Liver (tissue), 9 donors: ENCODE measurements around the gene MLLT10. TPM values are rescaled to one million over a fixed set of nuclear protein-coding genes. Genes with fewer than 3 reads are reported as not detected.
"Not testable (repeated sequence)": the region's sequence is repeated elsewhere in the genome, so short reads cannot be mapped to it uniquely, and the experiment has no call there.

Experiments
- DNase-seq: peaks from one replicate; pipeline ENCODE4 v3.0.0-alpha.2; 2017; ENCODE audit warnings: low spot score
- H3K27ac ChIP-seq, 2 donors: one replicate each; pipeline ENCODE4 v1.7.0; 2013; ENCODE audit warnings: inconsistent platforms in 2 of 2, low read length in 2 of 2, control low read depth in 1 of 2, low read depth in 1 of 2, mild to moderate bottlenecking in 1 of 2
- H3K27me3 ChIP-seq, 4 donors: one replicate each; pipeline versions ENCODE4 v1.6.1 to v1.7.0; 2013; ENCODE audit warnings: low read length in 3 of 4, inconsistent platforms in 1 of 4, mild to moderate bottlenecking in 1 of 4, moderate library complexity in 1 of 4; ENCODE audit not compliant: control insufficient read depth in 4 of 4, insufficient read depth in 4 of 4
- H3K36me3 ChIP-seq, 4 donors: one replicate each; pipeline versions ENCODE4 v1.6.1 to v1.7.0; 2013; ENCODE audit warnings: low read length in 3 of 4, mild to moderate bottlenecking in 3 of 4, low read depth in 1 of 4, moderate library complexity in 1 of 4; ENCODE audit not compliant: control insufficient read depth in 4 of 4, insufficient read depth in 3 of 4
- H3K4me1 ChIP-seq, 4 donors: one replicate each; pipeline versions ENCODE4 v1.6.1 to v1.7.0; 2013; ENCODE audit warnings: low read length in 3 of 4, mild to moderate bottlenecking in 3 of 4, moderate library complexity in 1 of 4; ENCODE audit not compliant: control insufficient read depth in 4 of 4, insufficient read depth in 4 of 4
- H3K4me3 ChIP-seq, 3 donors: one replicate each; pipeline versions ENCODE4 v1.6.1 to v1.7.0; 2013; ENCODE audit warnings: low read length in 3 of 3, control low read depth in 1 of 3, low read depth in 1 of 3, mild to moderate bottlenecking in 1 of 3
- H3K9ac ChIP-seq, 2 donors: one replicate each; pipeline ENCODE4 v1.7.0; 2013; ENCODE audit warnings: low read length in 2 of 2, mild to moderate bottlenecking in 2 of 2, moderate library complexity in 2 of 2, control low read depth in 1 of 2, low read depth in 1 of 2
- H3K9me3 ChIP-seq, 4 donors: one replicate each; pipeline versions ENCODE4 v1.6.1 to v1.7.0; 2013; ENCODE audit warnings: low read length in 3 of 4; ENCODE audit not compliant: control insufficient read depth in 4 of 4
- ATF3 ChIP-seq: IDR thresholded peaks from 2 replicates; pipeline ENCODE4 v1.6.1; 2016; ENCODE audit warnings: antibody characterized with exemption
- EGR1 ChIP-seq, 2 donors: IDR thresholded peaks; 2 replicates each; pipeline ENCODE4 v1.6.1; 2016 to 2018; ENCODE audit warnings: antibody characterized with exemption in 2 of 2, low read depth in 2 of 2
- FOXA1 ChIP-seq: IDR thresholded peaks from 2 replicates; pipeline ENCODE4 v1.6.1; 2016; ENCODE audit warnings: antibody characterized with exemption
- GABPA ChIP-seq, 2 donors: IDR thresholded peaks in 1 of 2; conservative IDR thresholded peaks in 1 of 2; 2 replicates each; pipeline ENCODE4 v1.6.1; 2016; ENCODE audit warnings: antibody characterized with exemption in 2 of 2, mild to moderate bottlenecking in 1 of 2, moderate library complexity in 1 of 2
- HNF4A ChIP-seq, 2 donors: conservative IDR thresholded peaks; 2 replicates each; pipeline ENCODE4 v1.6.1; 2016; ENCODE audit warnings: antibody characterized with exemption in 2 of 2, mild to moderate bottlenecking in 2 of 2
- JUND ChIP-seq, 2 donors: IDR thresholded peaks; 2 replicates each; pipeline ENCODE4 v1.6.1; 2016; ENCODE audit warnings: antibody characterized with exemption in 2 of 2
- RAD21 ChIP-seq, 2 donors: IDR thresholded peaks; 2 replicates each; pipeline ENCODE4 v1.6.1; 2016; ENCODE audit warnings: antibody characterized with exemption in 2 of 2, mild to moderate bottlenecking in 2 of 2
- RXRA ChIP-seq, 2 donors: IDR thresholded peaks; 2 replicates each; pipeline ENCODE4 v1.6.1; 2017 to 2018; ENCODE audit warnings: antibody characterized with exemption in 2 of 2, mild to moderate bottlenecking in 1 of 2
- SP1 ChIP-seq: IDR thresholded peaks from 2 replicates; pipeline ENCODE4 v1.6.1; 2018; ENCODE audit warnings: antibody characterized with exemption, mild to moderate bottlenecking
- YY1 ChIP-seq: IDR thresholded peaks from 2 replicates; pipeline ENCODE4 v1.6.1; 2016; ENCODE audit warnings: antibody characterized with exemption, mild to moderate bottlenecking
- WGBS: extraction: QIAGEN DNeasy Blood & Tissue Kit; methylation state at CpG from one replicate; pipeline ENCODE4 v1.1.7; 2013; 5-methylcytosine and 5-hydroxymethylcytosine counted together
- polyA plus RNA-seq, 2 donors: library from polyadenylated mRNA; stranded (reverse) in 1 of 2; unstranded in 1 of 2; fragments of 200-250 nt in 1 of 2; fragments of >200 nt in 1 of 2; fragmentation: Nextera tagmentation in 1 of 2; extraction: Ambion mirVana in 1 of 2; gene quantifications; one replicate each; pipeline versions ENCODE4 v1.2.1 to v1.2.3, GENCODE V29; 2013 to 2015
- total RNA-seq, 2 donors: library from RNA; depleted of rRNA; stranded (reverse); fragments of >200 nt; gene quantifications; one replicate each; pipeline ENCODE4 v1.2.3, GENCODE V29; 2014
- TF ChIP-seq, protein P1 (sequence below): IDR thresholded peaks from 2 replicates; pipeline ENCODE4 v1.6.1; 2016; ENCODE audit warnings: antibody characterized with exemption, mild to moderate bottlenecking
- TF ChIP-seq, protein P2 (sequence below): fragments of 150-350 bp; IDR thresholded peaks from 2 replicates; pipeline ENCODE4 v1.5.1; 2017; ENCODE audit warnings: improper control_type of control experiment, low read depth, low read length; ENCODE audit not compliant: missing input control
- TF ChIP-seq, protein P3 (sequence below): IDR thresholded peaks from 2 replicates; pipeline ENCODE4 v1.6.1; 2016; ENCODE audit warnings: antibody characterized with exemption
- TF ChIP-seq, protein P4 (sequence below): IDR thresholded peaks from 2 replicates; pipeline ENCODE4 v1.6.1; 2016; ENCODE audit warnings: antibody characterized with exemption
- donor health status: healthy.
- donor health status: healthy.
- donor health status: healthy.
- donor health status: healthy.
- donor health status: healthy.

Gene MLLT10
- total and polyA plus RNA-seq, 4 donors = 11.9 to 47.4 (median 22.6) TPM

DNA sequence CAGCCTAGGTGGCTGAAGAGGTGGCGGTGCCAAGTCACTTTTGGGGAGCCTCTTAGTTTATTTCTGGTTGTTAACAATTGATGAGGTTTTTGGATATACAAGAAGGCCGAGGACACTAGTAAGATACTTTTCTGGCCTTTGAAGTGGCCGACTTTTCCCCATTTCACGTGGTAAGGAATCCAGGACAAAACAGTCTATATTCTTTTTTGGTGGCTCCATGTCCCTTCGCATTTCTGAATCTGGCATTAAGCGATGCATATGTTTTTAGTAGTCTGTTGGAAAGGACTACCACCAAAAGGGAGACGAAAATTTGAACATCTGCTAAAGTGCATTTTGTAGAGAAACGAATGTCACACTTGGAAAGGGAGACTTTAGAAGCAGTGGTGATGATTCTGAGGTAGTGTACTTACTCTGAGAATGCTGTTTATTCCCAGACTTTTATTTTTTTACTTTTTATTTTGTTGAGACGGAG, 1.5 kb downstream of the MLLT10 start:
- Histone ChIP-seq H3K4me1 (peaks cover 2 to 12% (median 11%) of the 10 kb centered on the region in 4 donors), H3K27me3 (no peaks in the 10 kb centered on the region), H3K36me3 (peaks cover 6 to 11% (median 6%) of the 10 kb centered on the region in 4 donors), H3K9ac (no peak overlapping the region), H3K4me3 (peak overlapping the region in 2 of 3 donors; percentile 57 to 95), H3K27ac (peak overlapping the region; percentile 44 to 65), H3K9me3 (no peaks in the 10 kb centered on the region)
- 50% methylated on average over 9 of the region's 9 CpGs for WGBS
- DNase-seq = no peak
- TF ChIP-seq, protein P1, sequence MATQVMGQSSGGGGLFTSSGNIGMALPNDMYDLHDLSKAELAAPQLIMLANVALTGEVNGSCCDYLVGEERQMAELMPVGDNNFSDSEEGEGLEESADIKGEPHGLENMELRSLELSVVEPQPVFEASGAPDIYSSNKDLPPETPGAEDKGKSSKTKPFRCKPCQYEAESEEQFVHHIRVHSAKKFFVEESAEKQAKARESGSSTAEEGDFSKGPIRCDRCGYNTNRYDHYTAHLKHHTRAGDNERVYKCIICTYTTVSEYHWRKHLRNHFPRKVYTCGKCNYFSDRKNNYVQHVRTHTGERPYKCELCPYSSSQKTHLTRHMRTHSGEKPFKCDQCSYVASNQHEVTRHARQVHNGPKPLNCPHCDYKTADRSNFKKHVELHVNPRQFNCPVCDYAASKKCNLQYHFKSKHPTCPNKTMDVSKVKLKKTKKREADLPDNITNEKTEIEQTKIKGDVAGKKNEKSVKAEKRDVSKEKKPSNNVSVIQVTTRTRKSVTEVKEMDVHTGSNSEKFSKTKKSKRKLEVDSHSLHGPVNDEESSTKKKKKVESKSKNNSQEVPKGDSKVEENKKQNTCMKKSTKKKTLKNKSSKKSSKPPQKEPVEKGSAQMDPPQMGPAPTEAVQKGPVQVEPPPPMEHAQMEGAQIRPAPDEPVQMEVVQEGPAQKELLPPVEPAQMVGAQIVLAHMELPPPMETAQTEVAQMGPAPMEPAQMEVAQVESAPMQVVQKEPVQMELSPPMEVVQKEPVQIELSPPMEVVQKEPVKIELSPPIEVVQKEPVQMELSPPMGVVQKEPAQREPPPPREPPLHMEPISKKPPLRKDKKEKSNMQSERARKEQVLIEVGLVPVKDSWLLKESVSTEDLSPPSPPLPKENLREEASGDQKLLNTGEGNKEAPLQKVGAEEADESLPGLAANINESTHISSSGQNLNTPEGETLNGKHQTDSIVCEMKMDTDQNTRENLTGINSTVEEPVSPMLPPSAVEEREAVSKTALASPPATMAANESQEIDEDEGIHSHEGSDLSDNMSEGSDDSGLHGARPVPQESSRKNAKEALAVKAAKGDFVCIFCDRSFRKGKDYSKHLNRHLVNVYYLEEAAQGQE = no peak
- TF ChIP-seq EGR1 (IDR thresholded peaks at IDR 0.05; ENCODE audit: low read depth in 2 of 2) = no peak
- TF ChIP-seq GABPA (IDR thresholded peaks at IDR 0.05 in 1 of 2, conservative IDR thresholded peaks at IDR 0.05 in 1 of 2) = no peak
- no peak for TF ChIP-seq SP1
- TF ChIP-seq, protein P2, sequence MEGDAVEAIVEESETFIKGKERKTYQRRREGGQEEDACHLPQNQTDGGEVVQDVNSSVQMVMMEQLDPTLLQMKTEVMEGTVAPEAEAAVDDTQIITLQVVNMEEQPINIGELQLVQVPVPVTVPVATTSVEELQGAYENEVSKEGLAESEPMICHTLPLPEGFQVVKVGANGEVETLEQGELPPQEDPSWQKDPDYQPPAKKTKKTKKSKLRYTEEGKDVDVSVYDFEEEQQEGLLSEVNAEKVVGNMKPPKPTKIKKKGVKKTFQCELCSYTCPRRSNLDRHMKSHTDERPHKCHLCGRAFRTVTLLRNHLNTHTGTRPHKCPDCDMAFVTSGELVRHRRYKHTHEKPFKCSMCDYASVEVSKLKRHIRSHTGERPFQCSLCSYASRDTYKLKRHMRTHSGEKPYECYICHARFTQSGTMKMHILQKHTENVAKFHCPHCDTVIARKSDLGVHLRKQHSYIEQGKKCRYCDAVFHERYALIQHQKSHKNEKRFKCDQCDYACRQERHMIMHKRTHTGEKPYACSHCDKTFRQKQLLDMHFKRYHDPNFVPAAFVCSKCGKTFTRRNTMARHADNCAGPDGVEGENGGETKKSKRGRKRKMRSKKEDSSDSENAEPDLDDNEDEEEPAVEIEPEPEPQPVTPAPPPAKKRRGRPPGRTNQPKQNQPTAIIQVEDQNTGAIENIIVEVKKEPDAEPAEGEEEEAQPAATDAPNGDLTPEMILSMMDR = no peak
- TF ChIP-seq RAD21 (IDR thresholded peaks at IDR 0.05) = no peak
- TF ChIP-seq YY1 = no peak
- TF ChIP-seq, protein P3, sequence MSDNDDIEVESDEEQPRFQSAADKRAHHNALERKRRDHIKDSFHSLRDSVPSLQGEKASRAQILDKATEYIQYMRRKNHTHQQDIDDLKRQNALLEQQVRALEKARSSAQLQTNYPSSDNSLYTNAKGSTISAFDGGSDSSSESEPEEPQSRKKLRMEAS = no peak
- TF ChIP-seq FOXA1 = no peak
- TF ChIP-seq HNF4A (conservative IDR thresholded peaks at IDR 0.05) = no peak
- TF ChIP-seq RXRA (IDR thresholded peaks at IDR 0.05) = no peak
- TF ChIP-seq, protein P4, sequence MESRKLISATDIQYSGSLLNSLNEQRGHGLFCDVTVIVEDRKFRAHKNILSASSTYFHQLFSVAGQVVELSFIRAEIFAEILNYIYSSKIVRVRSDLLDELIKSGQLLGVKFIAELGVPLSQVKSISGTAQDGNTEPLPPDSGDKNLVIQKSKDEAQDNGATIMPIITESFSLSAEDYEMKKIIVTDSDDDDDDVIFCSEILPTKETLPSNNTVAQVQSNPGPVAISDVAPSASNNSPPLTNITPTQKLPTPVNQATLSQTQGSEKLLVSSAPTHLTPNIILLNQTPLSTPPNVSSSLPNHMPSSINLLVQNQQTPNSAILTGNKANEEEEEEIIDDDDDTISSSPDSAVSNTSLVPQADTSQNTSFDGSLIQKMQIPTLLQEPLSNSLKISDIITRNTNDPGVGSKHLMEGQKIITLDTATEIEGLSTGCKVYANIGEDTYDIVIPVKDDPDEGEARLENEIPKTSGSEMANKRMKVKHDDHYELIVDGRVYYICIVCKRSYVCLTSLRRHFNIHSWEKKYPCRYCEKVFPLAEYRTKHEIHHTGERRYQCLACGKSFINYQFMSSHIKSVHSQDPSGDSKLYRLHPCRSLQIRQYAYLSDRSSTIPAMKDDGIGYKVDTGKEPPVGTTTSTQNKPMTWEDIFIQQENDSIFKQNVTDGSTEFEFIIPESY = no peak
- TF ChIP-seq ATF3 = no peak
- TF ChIP-seq JUND (IDR thresholded peaks at IDR 0.05) = no peak

- peaks cover 2 to 12% (median 11%) of the 10 kb centered on the region in 4 donors for H3K4me1 ChIP-seq
- not testable (repeated sequence) for H3K9me3 ChIP-seq, DNase-seq, H3K27me3 ChIP-seq, H3K4me3 ChIP-seq, H3K27ac ChIP-seq, H3K9ac ChIP-seq
- 94% methylated on average over 9 of the region's 9 CpGs for WGBS
- H3K36me3 ChIP-seq = peaks cover 6 to 15% (median 9%) of the 10 kb centered on the region in 4 donors
These were observed 1.9 kb downstream of the MLLT10 start for GRCh38 chr10:21535976-21536375.
